Endothelial cell of umbilical vein (primary cell): ENCODE results near the gene ABLIM1. TPM values are rescaled to one million over a fixed set of nuclear protein-coding genes. Genes with fewer than 3 reads are reported as not detected.
A peak's percentile ranks its signal among the peaks of the same experiment; 100 is the strongest.

ENCODE experiments used
- BruUV-seq: library from RNA; stranded (reverse); fragments of 400-500 nt; replicated peaks from 2 replicates; lab custom pipeline; 2021; lab: Mats Ljungman, UMichigan
- CTCF ChIA-PET: fragments of 300-600, 350-600 bp; sonication (Branson Sonifier 250); formaldehyde crosslinking; loops from one replicate; lab custom pipeline; 2021; ENCODE audit warnings: antibody characterized with exemption, inconsistent platforms; lab: Charles Lee
- POLR2A ChIA-PET: fragments of 300-600, 350-600 bp; sonication (Branson Sonifier 250); formaldehyde crosslinking; loops from one replicate; lab custom pipeline; 2021; ENCODE audit warnings: antibody characterized with exemption, inconsistent platforms; lab: Charles Lee
- DNase-seq: peaks from one replicate; pipeline ENCODE4 v3.0.0-alpha.2; 2011; ENCODE audit warnings: low read depth, low spot score
- FAIRE-seq: peaks from 2 replicates; lab custom pipeline; 2011; peaks lifted over from hg19 to GRCh38; lab: Jason Lieb, UNC
- H2AFZ ChIP-seq: 2 replicates; pipeline ENCODE4 v1.6.0; 2012; ENCODE audit warnings: low read depth, low read length, control low read depth, inconsistent platforms
- H3K27ac ChIP-seq: 2 replicates; pipeline ENCODE4 v1.5.1; 2011; ENCODE audit warnings: low read depth, mild to moderate bottlenecking, control low read depth, low read length, moderate library complexity; ENCODE audit not compliant: insufficient read depth
- H3K27me3 ChIP-seq, 2 experiments: 2 replicates each; pipeline versions ENCODE4 v1.6.0 to v1.6.1; 2011; ENCODE audit warnings: low read length in 2 of 2, mixed read lengths in 1 of 2; ENCODE audit not compliant: control insufficient read depth in 2 of 2, insufficient read depth in 2 of 2
- H3K36me3 ChIP-seq, 2 experiments: 2 replicates in 1 of 2; 3 replicates in 1 of 2; pipeline ENCODE4 v1.5.1; 2011; ENCODE audit warnings: low read length in 2 of 2, mild to moderate bottlenecking in 1 of 2, moderate library complexity in 1 of 2; ENCODE audit not compliant: control insufficient read depth in 2 of 2, insufficient read depth in 2 of 2; ENCODE audit errors: extremely low read depth in 1 of 2
- H3K4me1 ChIP-seq: 3 replicates; pipeline ENCODE4 v1.5.1; 2011; ENCODE audit warnings: mild to moderate bottlenecking, low read length; ENCODE audit not compliant: control insufficient read depth, insufficient read depth; ENCODE audit errors: extremely low read depth
- H3K4me2 ChIP-seq: 2 replicates; pipeline ENCODE4 v1.6.1; 2011; ENCODE audit warnings: low read length, control low read depth, mixed read lengths; ENCODE audit not compliant: insufficient read depth
- H3K4me3 ChIP-seq, 3 experiments: fragments of 200-600 bp in 1 of 3; sonication (generic), shearing (Covaris generic) in 1 of 3; replicated peaks in 1 of 3; 2 replicates each; pipeline ENCODE4 v1.5.1; 2011 to 2016; ENCODE audit warnings: control low read depth in 3 of 3, low read length in 3 of 3, mild to moderate bottlenecking in 2 of 3, inconsistent platforms in 1 of 3, low read depth in 1 of 3, moderate library complexity in 1 of 3; ENCODE audit not compliant: insufficient read depth in 1 of 3
- H3K79me2 ChIP-seq: 2 replicates; pipeline ENCODE4 v1.6.0; 2012; ENCODE audit warnings: low read length, inconsistent platforms; ENCODE audit not compliant: control insufficient read depth, insufficient read depth
- H3K9ac ChIP-seq: replicated peaks from 2 replicates; pipeline ENCODE3; 2011; ENCODE audit warnings: low read length, control low read depth; ENCODE audit not compliant: insufficient read depth; ENCODE audit errors: extremely low read depth
- H3K9me1 ChIP-seq: replicated peaks from 3 replicates; pipeline ENCODE4 v1.6.0; 2011; ENCODE audit warnings: mild to moderate bottlenecking, low read length; ENCODE audit not compliant: control insufficient read depth, insufficient read depth; ENCODE audit errors: extremely low read depth
- H3K9me3 ChIP-seq: replicated peaks from 2 replicates; pipeline ENCODE4 v1.5.1; 2012; ENCODE audit warnings: low read length, inconsistent platforms; ENCODE audit not compliant: control insufficient read depth, insufficient read depth
- H4K20me1 ChIP-seq: replicated peaks from 2 replicates; pipeline ENCODE3; 2011; ENCODE audit warnings: mild to moderate bottlenecking, low read length; ENCODE audit not compliant: control insufficient read depth, insufficient read depth; ENCODE audit errors: extremely low read depth
- EZH2 ChIP-seq: IDR thresholded peaks from 2 replicates; pipeline ENCODE4 v1.6.1; 2012; ENCODE audit warnings: borderline replicate concordance, low read depth, mild to moderate bottlenecking, moderate library complexity, low read length, inconsistent platforms; ENCODE audit not compliant: severe bottlenecking
- FOS ChIP-seq: IDR thresholded peaks from 2 replicates; pipeline ENCODE4 v1.6.1; 2011; ENCODE audit warnings: mild to moderate bottlenecking, low read length, moderate library complexity, borderline replicate concordance; ENCODE audit not compliant: insufficient read depth
- GATA2 ChIP-seq: IDR thresholded peaks from 2 replicates; pipeline ENCODE4 v1.7.0; 2011; ENCODE audit warnings: low read depth, mild to moderate bottlenecking, moderate library complexity, mixed read lengths, low read length; ENCODE audit not compliant: insufficient read length, insufficient read depth
- JUN ChIP-seq: IDR thresholded peaks from 2 replicates; pipeline ENCODE4 v1.6.1; 2011; ENCODE audit warnings: borderline replicate concordance, low read depth; ENCODE audit not compliant: insufficient read length, insufficient read depth
- MYC ChIP-seq: IDR thresholded peaks from one replicate; pipeline ENCODE4 v1.6.1; 2011; ENCODE audit warnings: mild to moderate bottlenecking, low read depth, low read length
- POLR2A ChIP-seq: IDR thresholded peaks from 2 replicates; pipeline ENCODE4 v1.6.1; 2012; ENCODE audit warnings: low read depth, mild to moderate bottlenecking, control low read depth, low read length
- POLR2AphosphoS5 ChIP-seq: IDR thresholded peaks from 2 replicates; pipeline ENCODE4 v1.6.1; 2012; ENCODE audit warnings: low read depth, mild to moderate bottlenecking, control low read depth, low read length, moderate library complexity; ENCODE audit not compliant: insufficient read depth
- dilution Hi-C: fragments of 300-500 bp; cut with MboI; formaldehyde crosslinking; loops from one replicate; pipeline ENCODE4 v1.15.0; 2019; ENCODE audit warnings: low sequenced_read_pairs; ENCODE audit not compliant: extremely low pct_ligation_motif_present
- intact Hi-C: fragments of 100-400 bp; cut with micrococcal nuclease; formaldehyde crosslinking; loops from one replicate; pipeline ENCODE4 v1.10.0; 2022
- polyA plus RNA-seq, 4 experiments: library from polyadenylated mRNA; depleted of rRNA in 3 of 4; stranded (reverse) in 3 of 4; unstranded in 1 of 4; fragments of >200 nt; gene quantifications; 2 replicates each; pipeline versions ENCODE4 v1.2.1 to v1.2.3, GENCODE V29; 2011 to 2012; ENCODE audit warnings: missing spikeins in 1 of 4
- total RNA-seq: library from RNA; stranded (reverse); gene quantifications from 2 replicates; pipeline ENCODE4 v1.2.3, GENCODE V29; 2021
- TF ChIP-seq, protein P1 (sequence below), 2 donors: IDR thresholded peaks; 1 replicate in 1 of 2; 2 replicates in 1 of 2; pipeline ENCODE4 v1.5.1; 2011; ENCODE audit warnings: low read length in 2 of 2, mild to moderate bottlenecking in 2 of 2, moderate library complexity in 2 of 2, control low read depth in 1 of 2, inconsistent platforms in 1 of 2, low read depth in 1 of 2; ENCODE audit not compliant: insufficient read depth in 1 of 2; ENCODE audit errors: extremely low read depth in 1 of 2
- TF ChIP-seq, protein P2 (sequence below): IDR thresholded peaks from 2 replicates; pipeline ENCODE4 v1.6.1; 2011; ENCODE audit not compliant: insufficient read depth, insufficient read length

The ABLIM1 gene
- total and polyA plus RNA-seq, 2 donors (not counting 3 experiments of a cell fraction or from before 2014, with no cell fraction given): 128 to 235 TPM

DNA sequence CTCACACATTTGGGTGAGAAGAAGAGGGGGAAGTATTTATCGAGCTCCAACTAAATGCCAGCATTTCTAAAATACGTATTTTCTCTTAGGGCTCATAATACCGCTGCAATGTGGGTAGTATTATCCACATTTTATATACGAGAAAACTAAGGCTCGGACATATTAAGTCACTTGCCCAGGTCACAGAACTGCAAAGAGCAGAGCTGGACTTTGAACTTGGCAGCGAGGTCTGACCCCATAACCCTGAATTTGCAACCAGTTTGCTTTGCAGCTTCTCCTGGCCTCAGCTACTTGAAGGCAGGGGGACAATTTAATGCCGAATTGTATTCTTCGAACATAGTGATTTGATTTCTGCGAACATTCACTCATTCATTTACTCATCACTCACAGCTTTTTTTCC, 7.2 kb downstream of the ABLIM1 start:
- H3K9me1 ChIP-seq: no peaks in the 10 kb centered on the region
- H3K27ac ChIP-seq: no peak overlapping the region
- no peaks in the 10 kb centered on the region for H3K9me3 ChIP-seq
- H3K9ac ChIP-seq: peak overlapping the region; percentile 14
- intact Hi-C loops (no loop called here), dilution Hi-C loops (no loop called here)
- no peak overlapping the region for H2AFZ ChIP-seq
- no peaks in the 10 kb centered on the region for H3K79me2 ChIP-seq
- TF ChIP-seq POLR2AphosphoS5: no peak
- TF ChIP-seq MYC: no peak
- TF ChIP-seq EZH2: no peak
- TF ChIP-seq FOS: no peak
- TF ChIP-seq JUN: no peak
- TF ChIP-seq, protein P1, sequence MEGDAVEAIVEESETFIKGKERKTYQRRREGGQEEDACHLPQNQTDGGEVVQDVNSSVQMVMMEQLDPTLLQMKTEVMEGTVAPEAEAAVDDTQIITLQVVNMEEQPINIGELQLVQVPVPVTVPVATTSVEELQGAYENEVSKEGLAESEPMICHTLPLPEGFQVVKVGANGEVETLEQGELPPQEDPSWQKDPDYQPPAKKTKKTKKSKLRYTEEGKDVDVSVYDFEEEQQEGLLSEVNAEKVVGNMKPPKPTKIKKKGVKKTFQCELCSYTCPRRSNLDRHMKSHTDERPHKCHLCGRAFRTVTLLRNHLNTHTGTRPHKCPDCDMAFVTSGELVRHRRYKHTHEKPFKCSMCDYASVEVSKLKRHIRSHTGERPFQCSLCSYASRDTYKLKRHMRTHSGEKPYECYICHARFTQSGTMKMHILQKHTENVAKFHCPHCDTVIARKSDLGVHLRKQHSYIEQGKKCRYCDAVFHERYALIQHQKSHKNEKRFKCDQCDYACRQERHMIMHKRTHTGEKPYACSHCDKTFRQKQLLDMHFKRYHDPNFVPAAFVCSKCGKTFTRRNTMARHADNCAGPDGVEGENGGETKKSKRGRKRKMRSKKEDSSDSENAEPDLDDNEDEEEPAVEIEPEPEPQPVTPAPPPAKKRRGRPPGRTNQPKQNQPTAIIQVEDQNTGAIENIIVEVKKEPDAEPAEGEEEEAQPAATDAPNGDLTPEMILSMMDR (IDR thresholded peaks at IDR 0.05; ENCODE audit: extremely low read depth in 1 of 2, insufficient read depth in 1 of 2, low read depth in 1 of 2, low read length in 2 of 2): no peak
- no peak for TF ChIP-seq GATA2
- no peak for TF ChIP-seq POLR2A
- TF ChIP-seq, protein P2, sequence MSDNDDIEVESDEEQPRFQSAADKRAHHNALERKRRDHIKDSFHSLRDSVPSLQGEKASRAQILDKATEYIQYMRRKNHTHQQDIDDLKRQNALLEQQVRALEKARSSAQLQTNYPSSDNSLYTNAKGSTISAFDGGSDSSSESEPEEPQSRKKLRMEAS: no peak
- ChIA-PET CTCF (interaction anchor here (0.7 to 1.2 kb wide), 6 partner anchors 9 to 135 kb away, joined by 3 to 4 read pairs (median 3); no protein-coding TSS in a partner anchor), POLR2A (interaction anchor here (1.2 kb wide), 1 partner anchor 84 kb away, joined by 3 read pairs; no protein-coding TSS in a partner anchor)
- no peaks in the 10 kb centered on the region for H3K36me3 ChIP-seq
- no TSS peak for BruUV-seq
- H3K4me3 ChIP-seq: peak overlapping the region in 1 of 3 experiments; percentile 27
- H3K4me1 ChIP-seq: peaks cover 85% of the 10 kb centered on the region
- peak; percentile 11 for DNase-seq
- no peaks in the 10 kb centered on the region for H4K20me1 ChIP-seq
- no peaks in the 10 kb centered on the region for H3K27me3 ChIP-seq
- FAIRE-seq: no peak
- H3K4me2 ChIP-seq: peak overlapping the region; percentile 73
